Measurements from ENCODE around the gene CTCFL.

Gene CTCFL

DNA sequence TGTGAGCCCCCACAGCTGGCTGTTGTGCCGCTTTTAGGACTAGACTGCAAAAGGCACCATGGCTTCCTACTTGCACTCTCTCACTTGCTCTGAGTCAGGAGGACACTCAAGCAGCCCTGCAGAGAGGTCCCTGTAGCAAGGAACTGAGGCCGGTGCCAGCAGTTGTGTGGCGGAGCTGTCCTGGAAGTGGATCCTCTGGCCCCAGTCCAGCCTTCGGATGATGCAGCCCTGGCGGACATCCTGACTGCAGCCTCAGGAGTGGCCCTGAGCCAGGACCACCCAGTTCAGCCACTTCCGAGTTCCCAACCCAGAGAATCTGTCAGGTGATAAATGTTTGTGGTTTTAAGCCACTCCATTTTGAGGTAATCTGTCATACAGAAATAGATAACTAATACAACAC is 17.5 kb downstream of the CTCFL start:
- TF ChIP-seq CTCF (IDR thresholded peaks at IDR 0.05), result no peak
- no peak overlapping the region for H3K27ac ChIP-seq
- no peak for DNase-seq (ENCODE audit: low spot score)
- no peak overlapping the region for H3K4me3 ChIP-seq

DNA sequence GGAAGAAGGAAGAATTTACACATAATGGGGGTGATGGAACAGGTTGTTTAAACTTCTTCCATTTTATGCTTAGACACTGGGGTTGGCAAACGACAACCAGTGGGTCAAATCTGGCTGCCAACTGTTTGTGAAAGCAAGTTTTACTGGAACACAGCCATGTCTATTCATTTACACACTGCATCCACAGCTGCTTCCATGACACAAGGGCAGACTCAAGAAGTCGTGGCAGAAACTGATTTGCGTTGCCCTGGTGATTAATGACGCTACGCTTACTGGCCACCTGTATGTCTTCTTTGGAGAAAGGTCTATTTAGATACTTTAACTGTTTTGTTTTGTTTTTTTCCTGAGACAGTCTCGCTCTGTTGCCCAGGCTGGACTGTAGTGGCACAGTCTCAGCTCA is 19.0 kb downstream of the CTCFL start:
- no peak for DNase-seq (ENCODE audit: low spot score)
- no peak overlapping the region for H3K4me3 ChIP-seq
- no peak overlapping the region for H3K27ac ChIP-seq
- no peak for TF ChIP-seq CTCF (IDR thresholded peaks at IDR 0.05)

DNA sequence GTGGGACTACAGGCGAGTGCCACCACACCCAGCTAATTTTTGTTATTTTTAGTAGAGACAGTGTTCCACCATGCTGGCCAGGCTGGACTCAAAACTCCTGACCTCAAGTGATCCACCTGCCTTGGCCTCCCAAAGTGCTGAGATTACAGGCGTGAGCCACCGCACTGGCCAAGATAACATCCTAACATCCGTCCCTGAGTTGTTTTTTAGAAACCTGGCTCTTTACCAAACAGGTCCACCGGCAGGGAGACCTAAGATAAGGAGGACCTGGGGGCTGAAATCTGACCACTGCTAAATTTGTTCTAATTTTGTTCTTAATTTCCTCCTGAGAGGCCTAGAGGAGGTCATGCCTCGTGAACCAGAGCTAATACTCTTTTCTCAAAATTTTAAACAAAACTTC is 20.5 kb downstream of the CTCFL start:
- H3K4me3 ChIP-seq, result no peak overlapping the region
- DNase-seq (ENCODE audit: low spot score), result no peak
- TF ChIP-seq CTCF (IDR thresholded peaks at IDR 0.05), result no peak

DNA sequence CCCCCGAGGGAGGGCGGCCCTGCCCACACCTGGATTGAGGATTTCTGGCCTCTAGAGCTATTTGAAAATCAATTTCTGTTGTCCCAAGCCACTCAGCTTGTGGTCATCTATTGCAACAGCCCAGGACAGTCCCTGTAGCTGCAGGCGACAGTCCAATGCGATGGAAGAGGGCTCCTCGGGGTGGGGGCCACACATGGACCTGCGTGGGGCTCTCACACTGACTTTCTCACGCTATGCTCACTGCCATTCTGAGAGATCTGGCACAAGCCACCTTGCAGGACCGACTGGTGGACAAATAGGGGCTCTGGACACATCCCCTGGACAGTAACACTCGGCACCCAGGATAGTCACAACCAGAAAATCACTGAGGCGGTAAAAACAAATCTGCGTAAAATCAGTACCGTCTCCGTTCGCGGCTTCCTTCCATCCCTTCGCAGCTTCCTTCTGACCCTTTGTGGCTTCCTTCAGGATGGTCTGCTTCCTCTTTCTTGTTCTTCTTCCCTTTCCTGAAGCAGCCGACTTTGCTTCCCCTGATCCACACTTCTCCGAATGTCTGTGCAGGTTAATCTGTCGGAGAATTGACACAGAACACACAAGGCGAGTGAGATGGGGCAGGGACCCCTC is 21.8 kb downstream of the CTCFL start:
- H3K27ac ChIP-seq, result no peak overlapping the region
- H3K4me3 ChIP-seq, result no peak overlapping the region
- DNase-seq (ENCODE audit: low spot score), result no peak
- no peak for TF ChIP-seq CTCF (IDR thresholded peaks at IDR 0.05)

More for the DNA sequence above, 20.5 kb downstream of the CTCFL start:
- H3K27ac ChIP-seq, result no peak overlapping the region

- no peak for DNase-seq (ENCODE audit: low spot score)
- Histone ChIP-seq H3K27ac (no peak overlapping the region), H3K4me3 (no peak overlapping the region)
- TF ChIP-seq CTCF (IDR thresholded peaks at IDR 0.05), result no peak
These were observed 22.6 kb downstream of the CTCFL start for GRCh38 chr20:57502336-57502700.

GRCh38 chr20:57501461-57502335 is 23.2 kb downstream of the CTCFL start:
- Histone ChIP-seq H3K27ac (no peak overlapping the region), H3K4me3 (no peak overlapping the region)
- DNase-seq (ENCODE audit: low spot score), result no peak
- no peak for TF ChIP-seq CTCF (IDR thresholded peaks at IDR 0.05)

DNA sequence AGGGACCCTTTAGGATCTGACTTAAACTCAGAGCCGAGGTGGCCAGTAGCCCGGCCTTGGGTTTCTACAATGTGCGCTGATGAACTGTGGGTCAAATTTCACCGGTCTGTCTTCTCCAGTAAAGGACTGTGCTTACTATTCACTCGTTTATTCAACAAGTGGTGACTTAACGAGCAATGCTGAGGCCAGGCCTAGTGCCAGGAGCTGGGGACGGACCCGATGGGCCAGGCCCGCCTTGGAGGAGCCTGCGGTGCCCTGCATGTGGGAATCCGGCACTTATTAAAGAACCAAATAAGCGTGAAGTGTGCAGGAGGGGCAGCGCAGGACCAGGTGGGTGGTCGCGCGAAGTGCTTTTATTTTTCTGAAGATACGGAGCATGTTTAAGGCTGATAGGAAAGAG is 24.0 kb downstream of the CTCFL start:
- Histone ChIP-seq H3K4me3 (no peak overlapping the region), H3K27ac (no peak overlapping the region)
- no peak for DNase-seq (ENCODE audit: low spot score)
- no peak for TF ChIP-seq CTCF (IDR thresholded peaks at IDR 0.05)
